ENCODE data around the gene BICDL2.

- TF ChIP-seq, protein P1, sequence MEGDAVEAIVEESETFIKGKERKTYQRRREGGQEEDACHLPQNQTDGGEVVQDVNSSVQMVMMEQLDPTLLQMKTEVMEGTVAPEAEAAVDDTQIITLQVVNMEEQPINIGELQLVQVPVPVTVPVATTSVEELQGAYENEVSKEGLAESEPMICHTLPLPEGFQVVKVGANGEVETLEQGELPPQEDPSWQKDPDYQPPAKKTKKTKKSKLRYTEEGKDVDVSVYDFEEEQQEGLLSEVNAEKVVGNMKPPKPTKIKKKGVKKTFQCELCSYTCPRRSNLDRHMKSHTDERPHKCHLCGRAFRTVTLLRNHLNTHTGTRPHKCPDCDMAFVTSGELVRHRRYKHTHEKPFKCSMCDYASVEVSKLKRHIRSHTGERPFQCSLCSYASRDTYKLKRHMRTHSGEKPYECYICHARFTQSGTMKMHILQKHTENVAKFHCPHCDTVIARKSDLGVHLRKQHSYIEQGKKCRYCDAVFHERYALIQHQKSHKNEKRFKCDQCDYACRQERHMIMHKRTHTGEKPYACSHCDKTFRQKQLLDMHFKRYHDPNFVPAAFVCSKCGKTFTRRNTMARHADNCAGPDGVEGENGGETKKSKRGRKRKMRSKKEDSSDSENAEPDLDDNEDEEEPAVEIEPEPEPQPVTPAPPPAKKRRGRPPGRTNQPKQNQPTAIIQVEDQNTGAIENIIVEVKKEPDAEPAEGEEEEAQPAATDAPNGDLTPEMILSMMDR (IDR thresholded peaks at IDR 0.05): no peak
- TF ChIP-seq POLR2A (IDR thresholded peaks at IDR 0.05): no peak
Measured at GRCh38 chr16:3051009-3051408, 14.3 kb upstream of the BICDL2 start.
